Heart right ventricle (tissue), 16 donors: ENCODE data around the gene ATG101. TPM values are rescaled to one million over a fixed set of nuclear protein-coding genes. Genes with fewer than 3 reads are reported as not detected.

Experiments used
- ATAC-seq, 8 donors: fragments of 200-7000 bp; cut with Tn5 transposase; one replicate each; pipeline ENCODE4 v1.9.1; 2020; ENCODE audit warnings: mild to moderate bottlenecking in 8 of 8, moderate library complexity in 8 of 8, moderate number of reproducible peaks in 1 of 8
- DNase-seq, 2 donors: peaks; one replicate each; pipeline ENCODE4 v3.0.0-alpha.2; 2020
- H3K27ac ChIP-seq, 10 donors: fragments of 200-600 bp; sonication (generic) in 2 of 10; one replicate each; pipeline versions ENCODE4 v1.5.0 to v1.8.0; 2020 to 2022; ENCODE audit warnings: mild to moderate bottlenecking in 3 of 10
- H3K27me3 ChIP-seq, 7 donors: fragments of 200-600 bp; one replicate each; pipeline ENCODE4 v1.8.0; 2021 to 2022; ENCODE audit warnings: mild to moderate bottlenecking in 2 of 7
- H3K36me3 ChIP-seq, 9 donors: fragments of 200-600 bp; sonication (generic) in 1 of 9; one replicate each; pipeline versions ENCODE4 v1.5.0 to v1.8.0; 2020 to 2022; ENCODE audit warnings: mild to moderate bottlenecking in 2 of 9
- H3K4me1 ChIP-seq, 9 donors: fragments of 200-600 bp; sonication (generic) in 1 of 9; one replicate each; pipeline versions ENCODE4 v1.5.0 to v1.8.0; 2020 to 2022; ENCODE audit warnings: mild to moderate bottlenecking in 4 of 9
- H3K4me3 ChIP-seq, 10 donors: fragments of 200-600 bp; sonication (generic) in 2 of 10; one replicate each; pipeline versions ENCODE4 v1.5.0 to v1.8.0; 2020 to 2022; ENCODE audit warnings: mild to moderate bottlenecking in 7 of 10, moderate library complexity in 2 of 10
- H3K9me3 ChIP-seq, 11 donors: fragments of 200-600 bp in 10 of 11; sonication (generic) in 2 of 11; one replicate each; pipeline versions ENCODE4 v1.5.0 to v1.8.0; 2013 to 2022; ENCODE audit warnings: mild to moderate bottlenecking in 2 of 11, control low read depth in 1 of 11, moderate library complexity in 1 of 11
- CTCF ChIP-seq, 9 donors: fragments of 200-600 bp; sonication (generic) in 2 of 9; IDR thresholded peaks; one replicate each; pipeline versions ENCODE4 v1.5.0 to v1.8.0; 2021 to 2022; ENCODE audit warnings: antibody characterized with exemption in 9 of 9, mild to moderate bottlenecking in 5 of 9, moderate library complexity in 1 of 9
- WGBS, 2 donors: extraction: QIAGEN DNeasy Blood & Tissue Kit; methylation state at CpG; one replicate each; pipeline ENCODE4 v1.1.7; 2013; ENCODE audit warnings: inconsistent platforms in 1 of 2; 5-methylcytosine and 5-hydroxymethylcytosine counted together
- intact Hi-C, 10 donors: fragments of 100-400 bp; cut with DNase I; formaldehyde crosslinking; loops; one replicate each; pipeline versions ENCODE4 v1.11.1 to v1.14.2; 2022
- polyA plus RNA-seq, 2 donors: library from polyadenylated mRNA; stranded (reverse); fragments of 200-250 nt; gene quantifications; one replicate each; pipeline ENCODE4 v1.2.3, GENCODE V29; 2013
- total RNA-seq, 10 donors: library from RNA; stranded (reverse); fragmentation: NEBNext Ultra II Directional in 3 of 10; extraction: Animal tissue kit (Norgen Biotek cat#: 25700) in 3 of 10; gene quantifications; one replicate each; pipeline versions ENCODE4 v1.2.1 to v1.2.4, GENCODE V29; 2021 to 2023
- donor health status: Arrhythmogenic right ventricular cardiomyopathy.
- donor health status: ischemic (EF 13 %, LVEDD 7.1; RV severe dilation, severe dysfunction).
- donor health status: healthy with polysubstance abuse.
- donor health status: DM: no; HTN: yes; CAD: no.
- donor health status: DM: no; HTN: no; CAD: no.
- donor health status: ischemic (EF 25% LVEDD 6.9; RV normal size, moderate dysfunction).
- donor health status: ischemic (EF 25% LVEDD 5.7; RV mildly dilated, moderate dysfunction).
- donor health status: healthy.
- donor health status: DM: yes; HTN: yes; CAD: no.
- donor health status: Ischemic cardiomyopathy.
- donor health status: ischemic (EF 35%, LVEDD 5.7; RV mildly dilated, moderate dysfunction).
- donor health status: nonischemic (EF 11% LVEDD 7.7; RV severe dilation, severe dysfunction).
- donor health status: DM: yes; HTN: yes; CAD: no.
- donor health status: PGD.
- donor health status: ischemic (EF 29% LVEDD 5.4; RV normal size, mild dysfunction).
- donor health status: nonischemic (EF 23%, LVEDD 6.1; RV moderate dilation, normal function).

The ATG101 gene
- total and polyA plus RNA-seq, 12 donors: 14.6 to 90.2 (median 22.2) TPM

DNA sequence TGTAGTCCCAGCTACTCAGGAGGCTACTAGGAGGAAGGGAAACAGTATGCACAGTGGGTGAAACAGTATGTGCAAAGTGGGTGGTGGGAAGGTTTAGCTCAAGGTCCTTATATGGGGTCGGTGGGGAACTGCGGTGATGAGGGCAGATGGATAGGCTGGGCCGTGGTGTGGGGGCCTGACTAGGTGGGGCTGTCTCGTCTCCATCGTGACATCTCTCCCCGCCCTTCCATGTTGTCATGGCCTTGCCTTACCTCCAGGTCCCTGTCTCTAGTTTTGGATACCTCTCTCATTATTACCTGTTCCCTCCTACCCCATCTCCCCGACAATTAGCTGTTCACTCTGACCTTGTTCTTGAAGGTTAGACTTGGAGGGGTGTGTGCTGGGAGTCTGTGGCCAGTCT, 22.9 kb upstream of the ATG101 start:
- peak overlapping the region in 6 of 10 donors; percentile 92 to 100 (median 98) for H3K27ac ChIP-seq
- peaks cover 52 to 97% (median 84%) of the 10 kb centered on the region in 9 donors for H3K4me1 ChIP-seq
- no peak for TF ChIP-seq CTCF (IDR thresholded peaks at IDR 0.05)
- H3K9me3 ChIP-seq: no peaks in the 10 kb centered on the region
- DNase-seq (no peak), ATAC-seq (no peak)
- H3K27me3 ChIP-seq: peaks cover 0 to 5% (median 0%) of the 10 kb centered on the region in 7 donors
- 77 to 93% methylated on average over 7 of the region's 7 CpGs for WGBS, 2 donors
- no peak overlapping the region for H3K4me3 ChIP-seq
- intact Hi-C loops: no loop called here
- H3K36me3 ChIP-seq: peaks cover 0 to 6% (median 0%) of the 10 kb centered on the region in 9 donors

DNA sequence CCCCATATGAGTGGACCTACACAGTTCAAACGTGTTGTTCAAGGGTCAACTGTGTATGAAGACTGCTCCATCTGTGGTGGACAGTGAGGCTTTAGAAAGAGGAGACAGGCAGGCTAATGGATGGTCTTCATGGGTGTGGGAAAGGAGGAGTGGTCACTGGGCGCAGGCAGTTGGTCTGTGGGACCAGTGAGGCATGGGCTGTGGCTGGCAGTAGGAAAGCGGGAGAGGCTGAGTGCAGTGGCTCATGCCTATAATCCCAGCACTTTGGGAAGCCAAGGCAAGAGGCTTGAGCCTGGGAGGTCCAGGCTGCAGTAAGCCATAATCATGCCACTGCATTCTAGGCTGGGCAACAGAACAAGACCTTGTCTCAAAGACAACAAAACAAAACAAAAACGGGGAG, 20.5 kb upstream of the ATG101 start:
- H3K36me3 ChIP-seq: peaks cover 0 to 20% (median 1%) of the 10 kb centered on the region in 9 donors
- WGBS, 2 donors: 79 to 84% methylated on average over 4 of the region's 4 CpGs

GRCh38 chr12:52049688-52050087, 20.1 kb upstream of the ATG101 start:
- Histone ChIP-seq H3K4me1 (peaks cover 38 to 92% (median 68%) of the 10 kb centered on the region in 9 donors), H3K27me3 (peaks cover 0 to 5% (median 0%) of the 10 kb centered on the region in 7 donors), H3K27ac (peak overlapping the region in 8 of 10 donors; percentile 88 to 98 (median 96)), H3K4me3 (peak overlapping the region in 4 of 10 donors; percentile 48 to 77 (median 64)), H3K9me3 (no peaks in the 10 kb centered on the region), H3K36me3 (peaks cover 0 to 24% (median 5%) of the 10 kb centered on the region in 9 donors)
- no peak for ATAC-seq
- intact Hi-C loops: loop anchor here in 4 of 10 donors (1.0 to 5.0 kb wide), 4 partner anchors 17 to 78 kb away; partner anchors contain the start of gene ATG101 (in 1 of the 4)
- 91% methylated on average over 5 of the region's 5 CpGs for WGBS, 2 donors
- no peak for DNase-seq
- TF ChIP-seq CTCF (IDR thresholded peaks at IDR 0.05): no peak

More for the DNA sequence above, 20.5 kb upstream of the ATG101 start:
- Histone ChIP-seq H3K27ac (peak overlapping the region in 6 of 10 donors; percentile 47 to 97 (median 93)), H3K27me3 (peaks cover 0 to 5% (median 0%) of the 10 kb centered on the region in 7 donors), H3K4me3 (no peak overlapping the region), H3K9me3 (no peaks in the 10 kb centered on the region), H3K4me1 (peaks cover 38 to 95% (median 71%) of the 10 kb centered on the region in 9 donors)
- intact Hi-C loops: no loop called here
- DNase-seq (no peak), ATAC-seq (no peak)
- TF ChIP-seq CTCF (IDR thresholded peaks at IDR 0.05): no peak

GRCh38 chr12:52050116-52050757, 19.5 kb upstream of the ATG101 start:
- ATAC-seq (no peak), DNase-seq (no peak)
- peak overlapping the region; percentile 24 to 77 (median 66) for H3K4me3 ChIP-seq
- H3K4me1 ChIP-seq: peaks cover 38 to 91% (median 65%) of the 10 kb centered on the region in 9 donors
- H3K27me3 ChIP-seq: peaks cover 0 to 5% (median 0%) of the 10 kb centered on the region in 7 donors
- WGBS, 2 donors: 26 to 30% methylated on average over 16 of the region's 16 CpGs
- intact Hi-C loops: loop anchor here in 4 of 10 donors (1.0 to 5.0 kb wide), 4 partner anchors 17 to 77 kb away; partner anchors contain the start of gene ATG101 (in 1 of the 4)
- no peak for TF ChIP-seq CTCF (IDR thresholded peaks at IDR 0.05)
- H3K36me3 ChIP-seq: peaks cover 0 to 30% (median 11%) of the 10 kb centered on the region in 9 donors
- H3K27ac ChIP-seq: peak overlapping the region; percentile 88 to 98 (median 96)
- H3K9me3 ChIP-seq: no peaks in the 10 kb centered on the region
